ENCODE measurements around the gene ORM1. TPM values are rescaled to one million over a fixed set of nuclear protein-coding genes. Genes with fewer than 3 reads are reported as not detected.

ORM1 gene
- total RNA-seq, 1 experiment from 2014 or later: not detected

Other genes with a start within 250 kb of the ORM1 start
- 0.30 and 0.47 TPM in 2 replicates for gene AMBP, start 244.8 kb upstream of the ORM1 start, total RNA-seq (2014; rRNA removed; shearing (Covaris generic))
- gene KIF12, start 223.8 kb upstream of the ORM1 start, total RNA-seq (2014; rRNA removed; shearing (Covaris generic)): not detected in 2 replicates
- 19.1 and 21.1 TPM in 2 replicates for gene COL27A1, start 167.6 kb upstream of the ORM1 start, total RNA-seq (2014; rRNA removed; shearing (Covaris generic))
- gene ORM2, start 6.8 kb downstream of the ORM1 start, total RNA-seq (2014; rRNA removed; shearing (Covaris generic)): not detected in 2 replicates
- 3.8 and 4.2 TPM in 2 replicates for gene AKNA, start 64.9 kb downstream of the ORM1 start, total RNA-seq (2014; rRNA removed; shearing (Covaris generic))
- gene WHRN, start 182.4 kb downstream of the ORM1 start, total RNA-seq (2014; rRNA removed; shearing (Covaris generic)): 2.0 and 3.1 TPM in 2 replicates

Measured in HT1080 (cell line).